RWPE2 (cell line): Measurements from ENCODE around the gene TMEM131.

Experiments
- ATAC-seq: fragments of 200-7000 bp; cut with Tn5 transposase; 3 replicates; pipeline ENCODE4 v1.9.1; 2021; ENCODE audit warnings: low read depth
- DNase-seq: peaks from one replicate; pipeline ENCODE4 v3.0.0-alpha.2; 2020; ENCODE audit warnings: low spot score
- H3K27ac ChIP-seq: fragments of 450-650 bp; 2 replicates; pipeline ENCODE4 v1.5.1; 2017; ENCODE audit warnings: mild to moderate bottlenecking; ENCODE audit not compliant: poor library complexity, severe bottlenecking
- H3K27me3 ChIP-seq: fragments of 250-450 bp; sonication (Bioruptor Pico); 2 replicates; pipeline ENCODE4 v1.5.1; 2021; ENCODE audit warnings: mild to moderate bottlenecking, moderate library complexity; ENCODE audit not compliant: insufficient read depth, poor library complexity, severe bottlenecking
- H3K36me3 ChIP-seq: fragments of 250-450 bp; sonication (Bioruptor Pico); 2 replicates; pipeline ENCODE4 v1.5.1; 2020; ENCODE audit warnings: low read depth, mild to moderate bottlenecking, moderate library complexity
- H3K4me1 ChIP-seq: fragments of 250-450 bp; sonication (Bioruptor Pico); 2 replicates; pipeline ENCODE4 v1.5.1; 2021; ENCODE audit warnings: mild to moderate bottlenecking, moderate library complexity; ENCODE audit not compliant: insufficient read depth, poor library complexity, severe bottlenecking
- H3K4me3 ChIP-seq: fragments of 250-450 bp; sonication (Bioruptor Pico); 2 replicates; pipeline ENCODE4 v1.5.1; 2021; ENCODE audit warnings: mild to moderate bottlenecking, moderate library complexity; ENCODE audit not compliant: severe bottlenecking
- H3K9me3 ChIP-seq: fragments of 250-450 bp; sonication (Bioruptor Pico); 2 replicates; pipeline ENCODE4 v1.5.1; 2021; ENCODE audit warnings: mild to moderate bottlenecking, moderate library complexity; ENCODE audit not compliant: severe bottlenecking
- CTCF ChIP-seq: fragments of 450-650 bp; IDR thresholded peaks from one replicate; pipeline ENCODE4 v1.5.1; 2017; ENCODE audit warnings: mild to moderate bottlenecking, moderate library complexity; ENCODE audit not compliant: poor library complexity, severe bottlenecking

The TMEM131 gene

GRCh38 chr2:97914691-97915213 is 81.0 kb downstream of the TMEM131 start:
- no peak for DNase-seq
- Histone ChIP-seq H3K9me3 (no peaks in the 10 kb centered on the region), H3K4me3 (no peak overlapping the region), H3K27ac (no peak overlapping the region), H3K27me3 (no peaks in the 10 kb centered on the region), H3K36me3 (0 out of 2 replicates have a peak, but pooled peaks cover 2% of the 10 kb centered on the region), H3K4me1 (peaks cover 7% of the 10 kb centered on the region)
- ATAC-seq = no peak
- no peak for TF ChIP-seq CTCF

GRCh38 chr2:97913846-97914245 is 81.9 kb downstream of the TMEM131 start:
- Histone ChIP-seq H3K27me3 (no peaks in the 10 kb centered on the region), H3K4me1 (peaks cover 7% of the 10 kb centered on the region), H3K36me3 (0 out of 2 replicates have a peak, but pooled peaks cover 5% of the 10 kb centered on the region), H3K4me3 (no peak overlapping the region), H3K27ac (no peak overlapping the region), H3K9me3 (no peaks in the 10 kb centered on the region)
- no peak for DNase-seq
- no peak for ATAC-seq
- no peak for TF ChIP-seq CTCF

DNA sequence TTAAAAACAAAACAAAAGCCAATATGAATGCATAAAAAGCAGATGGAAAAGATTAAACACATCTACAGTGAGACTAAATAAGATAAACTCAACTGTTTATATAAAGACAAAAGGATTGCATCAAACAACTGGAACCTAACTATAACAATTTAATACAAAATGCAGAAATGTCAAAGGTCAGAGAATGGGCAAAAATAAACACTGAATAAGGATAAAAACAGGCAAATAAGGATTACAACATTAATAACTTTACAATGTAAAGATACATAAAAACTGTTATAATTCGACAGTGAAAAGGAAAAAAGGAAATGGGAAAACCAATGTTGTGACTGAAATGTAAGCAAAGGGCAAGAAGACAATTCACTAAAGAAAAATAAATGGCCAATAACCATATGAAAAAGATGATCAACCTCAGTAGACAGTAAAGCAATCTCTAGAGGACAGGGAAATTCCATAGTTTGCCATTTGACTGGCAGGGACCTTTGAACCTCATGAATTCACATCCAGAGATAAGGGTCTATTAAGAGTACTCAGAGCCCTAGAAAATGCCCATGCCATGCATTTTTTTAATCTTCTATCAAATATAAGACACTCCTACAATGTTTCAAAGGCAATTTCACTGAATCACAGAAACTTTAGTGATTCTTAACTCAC is 83.7 kb downstream of the TMEM131 start:
- ATAC-seq = no peak
- no peaks in the 10 kb centered on the region for H3K27me3 ChIP-seq
- TF ChIP-seq CTCF = no peak
- H3K9me3 ChIP-seq = no peaks in the 10 kb centered on the region
- H3K27ac ChIP-seq = no peak overlapping the region
- no peak overlapping the region for H3K4me3 ChIP-seq
- peaks cover 7% of the 10 kb centered on the region for H3K4me1 ChIP-seq
- H3K36me3 ChIP-seq = peaks cover 7% of the 10 kb centered on the region; the same call in 1 of the 2 replicates
- no peak for DNase-seq

GRCh38 chr2:97911206-97911921 is 84.4 kb downstream of the TMEM131 start:
- H3K4me1 ChIP-seq = peaks cover 7% of the 10 kb centered on the region
- no peak for DNase-seq
- H3K36me3 ChIP-seq = peaks cover 14% of the 10 kb centered on the region; the same call in 1 of the 2 replicates
- H3K27ac ChIP-seq = no peak overlapping the region
- H3K9me3 ChIP-seq = no peaks in the 10 kb centered on the region
- no peak overlapping the region for H3K4me3 ChIP-seq
- TF ChIP-seq CTCF = no peak
- ATAC-seq = no peak
- no peaks in the 10 kb centered on the region for H3K27me3 ChIP-seq
